ENCODE measurements around the gene C19orf25.

C19orf25 gene

DNA sequence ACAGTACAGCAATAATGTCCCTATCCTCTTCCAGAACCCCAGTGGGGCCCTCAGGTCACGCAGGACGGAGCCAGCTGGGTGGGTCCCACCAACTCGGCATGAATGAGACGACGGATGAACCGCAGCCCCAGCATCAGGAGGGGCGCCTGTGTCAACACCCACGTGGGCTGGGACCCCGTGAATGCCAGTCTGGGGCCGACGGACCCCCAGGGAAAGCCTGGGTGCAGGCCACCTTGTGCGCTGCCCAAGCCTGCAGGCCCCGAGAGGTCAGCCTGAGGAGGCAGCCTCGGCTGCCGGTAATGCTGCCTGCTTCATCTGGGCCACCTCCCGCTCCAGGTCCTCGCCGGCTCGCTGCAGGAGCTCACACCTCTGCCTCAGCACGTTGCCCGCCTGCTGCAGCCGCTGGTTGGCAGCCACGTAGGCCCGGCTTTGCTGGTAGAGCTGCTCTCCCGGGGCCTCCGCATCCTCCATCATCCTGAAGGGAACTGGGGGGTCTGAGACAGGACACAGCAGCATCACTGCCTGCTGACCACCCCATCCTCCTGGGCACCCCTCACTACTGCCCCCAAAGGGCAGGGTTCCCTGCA, 4.2 kb downstream of the C19orf25 start:
- no peak for DNase-seq

DNA sequence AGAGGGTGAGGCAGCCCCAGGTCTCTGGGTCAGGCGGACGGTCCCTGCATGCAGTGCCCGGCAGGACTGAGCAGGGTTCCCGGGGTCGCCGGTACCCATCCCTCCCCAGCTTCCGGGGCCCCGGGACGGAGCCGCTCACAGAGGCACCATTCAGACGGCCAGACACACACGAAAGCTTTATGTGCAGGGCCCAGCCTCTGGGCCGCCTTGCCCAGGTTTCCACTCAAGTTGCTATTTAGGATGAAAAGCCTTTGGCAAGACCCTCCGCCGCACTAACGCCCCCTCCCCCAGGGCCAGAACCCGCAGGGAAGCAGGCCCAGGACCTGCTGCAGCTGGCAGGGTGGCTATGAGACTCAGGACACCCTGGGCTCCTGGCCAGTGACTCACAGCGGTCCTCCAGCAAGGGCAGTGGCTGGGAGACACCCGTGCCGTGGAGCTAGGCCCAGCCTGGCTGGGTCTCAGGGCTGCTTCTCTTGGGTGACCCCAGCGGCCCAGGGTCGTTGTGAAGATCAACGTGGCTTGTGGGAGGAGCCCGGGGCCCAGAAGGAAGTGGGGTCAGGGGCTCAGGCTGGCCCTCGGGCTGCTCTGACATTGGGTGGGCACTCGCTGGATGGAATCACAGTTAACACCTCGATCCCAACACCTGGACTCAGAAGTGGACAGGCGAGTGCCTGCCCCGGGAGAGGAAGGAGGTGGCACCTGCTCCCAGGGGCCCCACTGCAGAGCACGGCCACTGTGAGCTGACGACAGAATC, 4.8 kb downstream of the C19orf25 start:
- no peak for DNase-seq

DNA sequence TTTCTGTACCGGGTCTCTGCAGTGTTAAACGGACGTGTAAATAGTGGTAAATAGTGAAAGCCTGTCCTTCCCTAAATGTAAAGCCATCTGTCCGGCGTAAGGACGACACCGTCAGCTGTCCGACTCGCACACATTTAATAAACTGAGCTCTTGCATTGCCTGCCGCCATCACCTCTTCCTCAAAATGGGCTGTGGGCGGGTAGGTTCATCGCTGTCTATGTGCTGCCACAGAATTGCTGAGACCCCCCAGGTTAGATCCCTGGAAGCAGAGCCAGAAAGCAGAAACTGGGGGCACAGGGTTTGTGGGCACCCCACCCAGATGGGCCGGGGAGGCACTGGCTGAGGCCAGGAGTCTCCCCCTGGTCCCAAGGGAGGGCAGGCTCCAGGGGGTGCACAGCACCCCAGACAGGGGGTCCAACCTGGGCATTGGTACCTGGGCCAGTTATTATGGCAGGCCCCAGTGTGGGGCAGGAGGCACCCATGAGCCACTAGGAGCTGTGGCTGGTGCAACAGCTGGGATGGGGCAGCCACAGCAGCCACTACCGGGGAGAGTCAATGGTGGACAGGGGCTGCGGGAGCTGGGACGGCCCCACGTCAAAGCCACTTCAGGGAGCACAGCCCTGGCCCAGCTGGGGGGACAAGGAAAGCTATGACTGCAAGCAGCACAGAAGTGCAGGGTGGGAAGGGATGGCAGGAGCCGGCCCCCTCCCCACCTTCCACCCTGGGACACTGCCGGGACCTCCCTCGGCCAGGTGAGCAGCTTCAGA, 5.7 kb downstream of the C19orf25 start:
- no peak for DNase-seq

DNA sequence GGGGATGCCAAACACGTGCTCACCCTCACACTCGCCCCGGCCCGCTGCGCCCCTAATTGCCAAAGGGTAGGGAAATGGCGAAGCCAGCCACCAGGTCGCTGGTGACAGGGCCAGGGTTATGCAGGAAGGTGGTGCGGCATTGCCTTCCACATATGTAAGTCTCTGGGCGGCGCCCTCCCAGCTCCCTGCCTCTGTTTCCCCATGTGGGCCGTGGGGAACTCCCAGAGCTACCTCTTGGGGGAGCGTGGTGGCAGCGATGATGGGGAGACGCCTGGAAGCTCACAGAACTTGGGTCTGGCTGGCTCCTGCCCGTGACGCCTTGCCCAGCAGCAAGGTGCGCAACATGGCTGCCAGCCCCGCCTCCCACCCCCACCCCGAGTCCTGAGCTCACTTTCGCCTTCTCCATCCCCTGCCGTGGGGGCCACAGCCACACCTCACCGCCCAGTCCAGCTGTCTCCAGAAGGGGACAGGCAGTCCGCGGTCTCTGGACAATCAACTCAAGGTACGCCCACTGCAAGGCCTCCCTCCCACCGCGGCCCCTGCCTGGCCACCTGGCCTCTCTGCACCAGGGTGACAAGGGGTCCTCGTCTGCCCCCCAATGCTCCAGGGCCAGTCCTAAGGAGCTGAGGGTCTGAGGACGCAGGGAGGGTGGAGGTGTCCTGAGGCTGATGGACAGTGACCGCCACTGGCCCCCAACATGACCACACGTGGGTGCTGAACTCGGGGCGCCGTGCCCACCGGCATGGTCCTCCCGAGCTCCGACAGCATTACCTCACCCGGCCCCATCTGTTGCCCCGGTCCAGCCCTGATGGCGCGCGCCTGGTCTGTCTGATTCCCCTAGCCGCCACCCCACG, 6.6 kb downstream of the C19orf25 start:
- DNase-seq, result no peak

DNA sequence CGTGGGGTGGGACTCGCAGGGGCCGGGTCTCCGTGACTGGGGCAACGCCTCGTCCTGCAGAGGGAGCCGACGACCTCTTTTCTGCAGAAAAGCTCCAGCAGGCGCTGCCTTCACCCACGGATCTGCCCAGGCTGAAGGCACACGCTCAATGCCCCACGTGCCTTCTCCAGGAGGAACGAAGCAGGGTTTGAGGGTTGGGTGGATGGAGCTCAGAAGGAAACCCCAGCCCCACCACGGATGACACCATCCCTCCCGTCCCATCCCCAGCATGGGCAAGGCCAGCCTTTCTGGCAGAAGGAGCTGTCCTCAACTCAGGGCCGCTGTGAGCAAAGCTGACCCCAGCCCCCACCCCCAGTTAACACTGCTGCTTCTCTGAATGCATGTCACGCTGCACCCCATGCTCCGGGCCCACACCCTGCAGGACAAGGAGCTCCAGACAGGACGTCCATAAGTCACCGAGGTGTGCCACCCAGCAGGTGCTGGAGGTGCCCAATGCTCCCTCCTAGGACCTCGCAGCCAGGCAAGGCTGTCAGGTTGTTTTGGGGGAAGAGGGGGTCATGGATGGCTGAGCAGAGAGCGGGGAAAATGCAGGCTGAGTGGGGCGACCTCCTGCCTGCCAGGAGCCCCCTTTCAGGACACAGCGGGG, 7.4 kb downstream of the C19orf25 start:
- DNase-seq, result no peak

DNA sequence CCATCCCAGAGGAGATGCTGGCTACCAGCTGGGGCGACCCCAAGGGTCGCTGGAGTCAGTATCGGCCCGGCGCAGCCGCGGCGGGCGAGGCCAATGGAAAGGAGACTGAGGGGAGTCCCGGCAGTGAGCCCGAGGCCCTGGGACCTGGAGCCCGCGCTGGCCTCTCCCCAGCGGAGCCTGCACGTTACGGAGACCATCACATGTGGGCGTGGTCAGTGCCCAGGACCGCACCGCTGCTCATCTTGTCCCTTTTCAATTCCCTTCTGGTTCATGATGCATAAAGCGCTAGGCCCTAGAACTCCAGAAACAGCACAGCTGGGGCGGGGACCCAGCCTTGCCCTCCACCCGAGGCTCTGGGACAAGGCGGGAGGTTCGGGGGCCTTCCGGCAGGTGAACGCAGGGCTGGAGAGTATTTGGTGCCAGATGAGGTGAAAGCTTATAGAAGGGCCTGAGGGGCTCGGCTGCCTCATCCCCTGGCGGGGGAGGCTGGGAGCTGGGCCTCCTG, 8.0 kb downstream of the C19orf25 start:
- no peak for DNase-seq

DNA sequence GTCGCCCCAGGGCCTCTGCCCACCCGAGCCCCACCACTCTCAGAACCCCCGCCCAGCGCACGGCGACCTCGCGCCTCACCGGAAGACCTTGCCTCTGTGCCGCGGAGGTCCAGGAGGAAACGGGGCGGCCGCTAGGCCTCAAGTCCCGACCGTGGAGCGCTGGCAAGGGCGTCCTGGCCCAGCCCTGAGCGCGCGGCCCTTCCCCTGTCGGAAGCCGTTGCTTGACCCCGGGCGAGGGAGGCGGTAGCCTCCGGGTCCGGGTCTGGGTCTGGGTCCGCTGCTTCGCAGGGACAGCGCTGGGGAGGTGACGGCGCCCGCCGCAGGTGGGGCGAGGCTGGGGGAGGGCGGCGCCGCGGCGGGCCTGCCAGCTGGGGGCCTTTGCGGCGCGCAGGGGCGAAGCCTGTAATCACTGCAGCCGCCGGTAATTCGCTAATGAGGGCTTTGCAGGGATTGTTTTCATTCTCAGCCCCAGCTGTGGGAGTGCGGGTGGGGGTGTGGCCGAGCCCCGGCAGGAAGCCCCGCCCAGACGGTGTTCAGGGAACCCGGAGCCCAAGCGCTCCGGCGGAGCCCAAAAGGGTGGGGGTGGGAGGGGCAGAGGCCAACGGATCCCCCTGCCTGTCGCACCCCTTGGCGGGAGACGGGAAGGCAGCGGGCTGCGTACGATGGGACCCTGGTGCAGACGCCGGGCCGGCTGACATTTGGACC, 8.6 kb downstream of the C19orf25 start:
- no peak for DNase-seq

DNA sequence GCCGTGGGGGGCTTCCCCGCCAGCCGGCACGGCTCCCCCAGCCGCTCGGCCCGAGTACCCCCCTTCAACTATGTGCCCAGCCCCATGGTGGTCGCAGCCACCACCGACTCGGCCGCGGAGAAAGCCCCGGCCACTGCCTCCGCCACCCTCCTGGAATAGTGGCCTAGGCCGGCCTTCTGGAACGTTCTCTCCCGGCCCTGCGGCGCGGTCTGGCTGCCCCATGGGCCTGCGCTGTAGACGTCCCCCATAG, 9.0 kb downstream of the C19orf25 start:
- no peak for DNase-seq

DNA sequence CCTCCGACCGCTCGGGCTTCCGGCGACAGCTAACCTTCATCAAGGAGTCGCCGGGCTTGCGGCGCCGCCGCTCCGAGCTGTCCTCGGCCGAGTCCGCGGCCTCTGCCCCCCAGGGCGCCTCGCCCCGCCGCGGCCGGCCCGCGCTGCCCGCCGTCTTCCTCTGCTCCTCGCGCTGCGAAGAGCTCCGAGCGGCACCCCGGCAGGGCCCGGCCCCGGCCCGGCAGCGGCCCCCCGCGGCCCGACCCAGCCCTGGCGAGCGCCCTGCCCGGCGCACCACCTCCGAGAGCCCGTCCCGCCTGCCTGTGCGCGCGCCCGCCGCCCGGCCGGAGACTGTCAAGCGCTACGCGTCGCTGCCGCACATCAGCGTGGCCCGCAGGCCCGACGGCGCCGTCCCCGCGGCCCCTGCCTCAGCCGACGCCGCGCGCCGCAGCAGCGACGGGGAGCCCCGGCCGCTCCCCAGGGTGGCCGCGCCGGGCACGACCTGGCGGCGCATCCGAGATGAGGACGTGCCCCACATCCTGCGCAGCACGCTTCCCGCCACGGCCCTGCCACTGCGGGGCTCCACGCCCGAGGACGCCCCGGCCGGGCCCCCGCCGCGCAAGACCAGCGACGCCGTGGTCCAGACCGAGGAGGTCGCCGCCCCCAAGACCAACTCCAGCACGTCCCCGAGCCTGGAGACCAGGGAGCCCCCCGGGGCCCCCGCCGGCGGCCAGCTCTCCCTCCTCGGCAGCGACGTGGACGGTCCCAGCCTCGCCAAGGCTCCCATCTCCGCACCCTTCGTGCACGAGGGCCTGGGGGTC, 9.6 kb downstream of the C19orf25 start:
- DNase-seq, result no peak

DNA sequence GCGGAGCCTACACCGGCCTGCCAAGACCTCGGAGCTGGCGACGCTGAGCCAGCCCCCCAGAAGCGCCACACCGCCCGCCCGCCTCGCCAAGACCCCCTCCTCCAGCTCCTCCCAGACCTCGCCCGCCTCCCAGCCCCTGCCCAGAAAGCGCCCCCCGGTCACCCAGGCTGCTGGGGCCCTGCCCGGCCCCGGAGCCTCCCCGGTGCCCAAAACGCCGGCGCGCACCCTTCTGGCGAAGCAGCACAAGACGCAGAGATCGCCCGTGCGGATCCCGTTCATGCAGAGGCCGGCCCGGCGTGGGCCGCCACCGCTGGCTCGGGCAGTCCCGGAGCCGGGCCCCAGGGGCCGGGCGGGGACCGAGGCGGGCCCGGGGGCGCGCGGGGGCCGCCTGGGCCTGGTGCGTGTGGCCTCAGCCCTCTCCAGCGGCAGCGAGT, 10.2 kb downstream of the C19orf25 start:
- DNase-seq, result no peak

DNA sequence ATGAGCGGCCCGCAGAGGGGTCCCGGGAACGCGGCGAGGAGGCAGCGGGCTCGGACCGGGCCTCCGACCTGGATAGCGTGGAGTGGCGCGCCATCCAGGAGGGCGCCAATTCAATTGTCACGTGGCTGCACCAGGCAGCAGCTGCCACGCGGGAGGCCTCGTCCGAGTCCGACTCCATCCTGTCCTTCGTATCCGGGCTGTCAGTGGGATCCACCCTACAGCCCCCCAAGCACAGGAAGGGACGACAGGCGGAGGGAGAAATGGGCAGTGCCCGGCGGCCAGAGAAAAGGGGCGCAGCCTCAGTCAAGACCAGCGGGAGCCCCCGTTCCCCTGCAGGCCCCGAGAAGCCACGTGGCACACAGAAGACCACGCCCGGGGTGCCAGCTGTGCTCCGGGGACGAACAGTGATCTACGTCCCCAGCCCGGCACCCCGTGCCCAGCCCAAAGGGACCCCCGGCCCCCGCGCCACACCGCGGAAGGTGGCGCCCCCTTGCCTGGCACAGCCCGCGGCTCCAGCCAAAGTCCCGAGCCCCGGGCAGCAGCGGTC, 10.7 kb downstream of the C19orf25 start:
- no peak for DNase-seq

DNA sequence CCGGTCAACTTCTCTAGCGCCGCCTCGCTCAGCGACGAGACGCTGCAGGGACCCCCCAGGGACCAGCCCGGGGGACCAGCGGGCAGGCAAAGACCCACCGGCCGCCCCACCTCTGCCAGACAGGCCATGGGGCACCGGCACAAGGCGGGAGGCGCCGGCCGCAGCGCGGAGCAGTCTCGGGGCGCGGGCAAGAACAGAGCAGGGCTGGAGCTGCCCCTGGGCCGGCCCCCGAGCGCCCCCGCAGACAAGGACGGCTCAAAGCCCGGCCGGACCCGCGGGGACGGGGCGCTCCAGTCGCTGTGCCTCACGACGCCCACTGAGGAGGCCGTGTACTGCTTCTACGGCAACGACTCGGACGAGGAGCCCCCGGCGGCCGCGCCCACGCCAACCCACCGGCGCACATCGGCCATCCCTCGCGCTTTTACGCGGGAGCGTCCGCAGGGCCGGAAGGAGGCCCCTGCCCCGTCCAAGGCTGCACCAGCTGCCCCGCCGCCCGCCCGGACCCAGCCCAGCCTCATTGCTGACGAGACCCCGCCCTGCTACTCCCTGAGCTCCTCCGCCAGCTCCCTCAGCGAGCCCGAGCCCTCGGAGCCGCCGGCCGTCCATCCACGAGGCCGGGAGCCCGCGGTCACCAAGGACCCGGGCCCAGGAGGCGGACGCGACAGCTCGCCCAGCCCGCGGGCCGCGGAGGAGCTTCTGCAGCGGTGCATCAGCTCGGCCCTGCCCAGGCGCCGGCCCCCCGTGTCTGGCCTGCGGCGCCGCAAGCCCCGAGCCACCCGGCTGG, 11.3 kb downstream of the C19orf25 start:
- no peak for DNase-seq

DNA sequence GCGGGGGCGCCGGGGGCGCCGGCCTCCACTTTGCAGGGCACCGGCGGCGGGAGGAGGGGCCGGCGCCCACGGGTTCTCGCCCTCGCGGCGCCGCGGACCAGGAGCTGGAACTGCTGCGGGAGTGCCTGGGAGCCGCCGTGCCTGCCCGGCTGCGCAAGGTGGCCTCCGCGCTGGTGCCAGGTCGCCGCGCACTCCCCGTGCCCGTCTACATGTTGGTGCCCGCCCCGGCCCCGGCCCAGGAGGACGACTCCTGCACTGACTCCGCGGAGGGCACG, 11.9 kb downstream of the C19orf25 start:
- no peak for DNase-seq

DNA sequence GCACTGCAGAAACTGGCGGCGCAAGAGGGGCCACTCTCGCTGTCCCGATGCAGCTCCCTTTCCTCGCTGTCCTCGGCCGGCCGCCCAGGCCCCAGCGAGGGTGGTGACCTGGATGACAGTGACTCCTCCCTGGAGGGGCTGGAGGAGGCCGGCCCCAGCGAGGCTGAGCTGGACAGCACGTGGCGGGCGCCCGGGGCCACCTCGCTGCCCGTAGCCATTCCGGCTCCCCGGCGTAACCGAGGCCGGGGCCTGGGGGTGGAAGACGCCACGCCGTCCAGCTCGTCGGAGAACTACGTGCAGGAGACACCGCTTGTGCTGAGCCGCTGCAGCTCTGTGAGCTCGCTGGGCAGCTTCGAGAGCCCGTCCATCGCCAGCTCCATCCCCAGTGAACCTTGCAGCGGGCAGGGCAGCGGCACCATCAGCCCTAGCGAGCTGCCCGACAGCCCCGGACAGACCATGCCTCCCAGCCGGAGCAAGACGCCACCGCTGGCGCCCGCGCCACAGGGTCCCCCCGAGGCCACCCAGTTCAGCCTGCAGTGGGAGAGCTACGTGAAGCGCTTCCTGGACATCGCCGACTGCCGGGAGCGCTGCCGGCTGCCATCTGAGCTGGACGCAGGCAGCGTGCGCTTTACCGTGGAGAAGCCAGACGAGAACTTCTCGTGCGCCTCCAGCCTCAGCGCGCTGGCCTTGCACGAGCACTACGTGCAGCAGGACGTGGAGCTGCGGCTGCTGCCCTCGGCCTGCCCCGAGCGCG, 12.4 kb downstream of the C19orf25 start:
- no peak for DNase-seq

DNA sequence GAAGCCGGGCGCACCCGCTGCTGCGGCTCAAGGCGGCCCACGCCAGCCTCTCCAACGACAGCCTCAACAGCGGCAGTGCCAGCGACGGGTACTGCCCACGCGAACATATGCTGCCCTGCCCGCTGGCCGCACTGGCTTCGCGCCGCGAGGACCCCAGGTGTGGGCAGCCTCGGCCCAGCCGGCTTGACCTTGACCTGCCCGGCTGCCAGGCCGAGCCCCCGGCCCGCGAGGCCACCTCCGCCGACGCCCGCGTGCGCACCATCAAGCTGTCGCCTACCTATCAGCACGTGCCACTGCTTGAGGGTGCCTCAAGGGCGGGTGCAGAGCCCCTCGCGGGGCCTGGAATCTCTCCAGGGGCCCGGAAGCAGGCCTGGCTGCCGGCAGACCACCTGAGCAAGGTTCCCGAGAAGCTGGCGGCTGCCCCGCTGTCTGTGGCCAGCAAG, 13.0 kb downstream of the C19orf25 start:
- no peak for DNase-seq

DNA sequence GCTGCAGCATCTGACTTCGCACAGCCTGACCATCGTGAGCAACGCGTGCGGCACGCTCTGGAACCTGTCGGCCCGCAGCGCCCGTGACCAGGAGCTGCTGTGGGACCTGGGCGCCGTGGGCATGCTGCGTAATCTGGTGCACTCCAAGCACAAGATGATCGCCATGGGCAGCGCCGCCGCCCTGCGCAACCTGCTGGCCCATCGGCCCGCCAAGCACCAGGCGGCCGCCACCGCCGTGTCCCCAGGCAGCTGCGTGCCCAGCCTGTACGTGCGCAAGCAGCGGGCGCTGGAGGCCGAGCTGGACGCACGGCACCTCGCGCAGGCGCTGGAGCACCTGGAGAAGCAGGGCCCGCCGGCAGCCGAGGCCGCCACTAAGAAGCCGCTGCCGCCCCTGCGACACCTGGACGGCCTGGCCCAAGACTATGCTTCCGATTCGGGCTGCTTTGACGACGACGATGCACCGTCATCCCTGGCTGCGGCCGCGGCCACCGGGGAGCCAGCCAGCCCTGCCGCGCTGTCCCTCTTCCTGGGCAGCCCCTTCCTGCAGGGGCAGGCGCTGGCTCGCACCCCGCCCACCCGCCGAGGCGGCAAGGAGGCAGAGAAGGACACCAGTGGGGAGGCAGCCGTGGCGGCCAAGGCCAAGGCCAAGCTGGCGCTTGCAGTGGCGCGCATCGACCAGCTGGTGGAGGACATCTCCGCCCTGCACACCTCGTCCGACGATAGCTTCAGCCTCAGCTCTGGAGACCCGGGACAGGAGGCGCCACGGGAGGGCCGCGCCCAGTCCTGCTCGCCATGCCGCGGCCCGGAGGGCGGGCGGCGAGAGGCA, 13.6 kb downstream of the C19orf25 start:
- DNase-seq, result no peak

DNA sequence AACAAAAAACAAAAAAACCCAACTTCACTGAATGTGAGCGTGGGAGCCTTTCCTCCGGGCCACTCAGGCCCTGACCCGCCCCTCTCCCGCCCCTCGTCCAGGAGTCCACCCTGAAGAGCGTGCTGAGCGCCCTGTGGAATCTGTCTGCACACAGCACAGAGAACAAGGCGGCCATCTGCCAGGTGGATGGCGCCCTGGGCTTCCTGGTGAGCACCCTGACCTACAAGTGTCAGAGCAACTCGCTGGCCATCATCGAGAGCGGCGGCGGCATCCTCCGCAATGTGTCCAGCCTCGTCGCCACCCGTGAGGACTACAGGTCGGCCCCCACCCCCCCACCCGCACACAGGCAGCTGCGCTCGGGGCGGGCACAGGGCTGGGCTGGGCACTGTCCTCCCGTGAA, 17.2 kb downstream of the C19orf25 start:
- DNase-seq, result no peak
